Vagina (tissue), 2 donors: ENCODE results near the gene TBC1D2.

Experiments
- CTCF ChIP-seq, 3 experiments: fragments of 450-650 bp in 2 of 3; fragments of 200-600 bp in 1 of 3; sonication (generic) in 1 of 3; IDR thresholded peaks; one replicate each; pipeline ENCODE4 v1.5.1; 2017 to 2019; ENCODE audit warnings: antibody characterized with exemption in 3 of 3, mild to moderate bottlenecking in 2 of 3, moderate library complexity in 2 of 3
- POLR2A ChIP-seq, 2 donors: fragments of 450-650 bp; IDR thresholded peaks; one replicate each; pipeline ENCODE4 v1.6.1; 2017; ENCODE audit warnings: antibody characterized with exemption in 2 of 2, mild to moderate bottlenecking in 2 of 2, moderate library complexity in 2 of 2
- POLR2AphosphoS5 ChIP-seq, 2 donors: sonication (generic); formaldehyde crosslinking; IDR thresholded peaks; one replicate each; pipeline ENCODE4 v1.9.0; 2017; ENCODE audit warnings: antibody characterized with exemption in 2 of 2, mild to moderate bottlenecking in 2 of 2, low read depth in 1 of 2; ENCODE audit not compliant: insufficient read depth in 1 of 2

GRCh38 chr9:98152526-98152925, 102.9 kb downstream of the TBC1D2 start:
- TF ChIP-seq POLR2AphosphoS5 (IDR thresholded peaks at IDR 0.05; ENCODE audit: insufficient read depth in 1 of 2, low read depth in 1 of 2) (no peak), CTCF (IDR thresholded peaks at IDR 0.05) (no peak), POLR2A (IDR thresholded peaks at IDR 0.05) (no peak)
